GM12878 (cell line): ENCODE measurements around the gene VAV2.

Experiments
- ATF2 ChIP-seq: IDR thresholded peaks from 2 replicates; pipeline ENCODE4 v1.6.1; 2012; ENCODE audit warnings: low read length, inconsistent platforms
- CHD2 ChIP-seq: IDR thresholded peaks from 2 replicates; pipeline ENCODE4 v1.6.1; 2011; ENCODE audit warnings: low read depth, low read length, improper control_type of control experiment, borderline replicate concordance
- POLR2AphosphoS2 ChIP-seq: IDR thresholded peaks from 2 replicates; pipeline ENCODE4 v1.6.1; 2011; ENCODE audit warnings: low read depth, mild to moderate bottlenecking, low read length, improper control_type of control experiment, moderate library complexity
- SIN3A ChIP-seq: IDR thresholded peaks from 2 replicates; pipeline ENCODE4 v1.6.1; 2012; ENCODE audit warnings: low read depth, low read length, improper control_type of control experiment
- USF2 ChIP-seq: IDR thresholded peaks from 2 replicates; pipeline ENCODE4 v1.6.1; 2011; ENCODE audit warnings: low read depth, low read length, improper control_type of control experiment, borderline replicate concordance
- ZBTB33 ChIP-seq: fragments of 450-650 bp; IDR thresholded peaks from 2 replicates; pipeline ENCODE4 v1.6.1; 2017; ENCODE audit warnings: mild to moderate bottlenecking

- TF ChIP-seq POLR2AphosphoS2 (no peak), CHD2 (no peak), SIN3A (0 out of 2 replicates have a peak, but pooled peaks have one; percentile 58), ZBTB33 (no peak), USF2 (no peak), ATF2 (no peak)
Measured at GRCh38 chr9:133991964-133992779, at the start of gene VAV2.
